GM19351 (cell line): Measurements from ENCODE around the gene KLHL36.
"Not testable (repeated sequence)": the region's sequence is repeated elsewhere in the genome, so short reads cannot be mapped to it uniquely, and the experiment has no call there.

Source experiments
- ATAC-seq: cut with Tn5 transposase; IDR thresholded peaks from one replicate; pipeline ENCODE4 v1.9.1; 2021; ENCODE audit warnings: mild to moderate bottlenecking, moderate library complexity; ENCODE audit not compliant: unreplicated experiment

KLHL36 gene

DNA sequence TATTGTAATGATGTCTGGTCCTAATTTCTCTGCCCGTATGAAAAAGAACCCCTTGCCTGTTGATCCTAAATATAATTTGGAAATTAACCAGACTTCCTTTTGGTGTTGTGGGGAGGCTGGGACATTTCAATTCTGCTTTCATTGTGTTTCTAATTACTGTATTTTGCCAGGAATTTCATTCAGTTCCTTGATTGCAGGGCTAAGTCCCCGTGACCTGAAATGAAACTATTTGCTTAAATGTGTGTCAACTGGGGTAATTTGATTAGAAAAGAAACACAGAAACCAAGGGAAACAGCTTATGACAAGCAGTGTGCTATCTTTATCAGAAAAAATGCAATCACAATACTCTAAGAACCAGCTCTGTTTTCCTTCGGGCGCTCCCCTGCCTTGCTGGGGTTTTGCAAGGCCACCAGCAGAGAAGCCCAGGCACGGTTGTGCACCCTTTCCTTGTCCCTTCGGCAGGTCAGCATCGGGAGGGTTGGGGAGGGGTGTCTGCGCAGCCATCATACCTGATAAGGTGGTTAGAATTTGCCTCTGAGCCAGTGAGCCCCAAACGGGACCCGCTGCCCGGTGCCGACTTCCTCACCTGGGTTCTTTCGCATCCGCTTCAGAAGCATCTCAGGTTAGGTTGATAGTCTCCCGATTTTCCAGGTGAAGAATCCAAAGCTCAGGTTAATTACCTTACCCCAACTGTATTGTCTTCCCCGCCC, 19.4 kb downstream of the KLHL36 start:
- ATAC-seq: no peak

DNA sequence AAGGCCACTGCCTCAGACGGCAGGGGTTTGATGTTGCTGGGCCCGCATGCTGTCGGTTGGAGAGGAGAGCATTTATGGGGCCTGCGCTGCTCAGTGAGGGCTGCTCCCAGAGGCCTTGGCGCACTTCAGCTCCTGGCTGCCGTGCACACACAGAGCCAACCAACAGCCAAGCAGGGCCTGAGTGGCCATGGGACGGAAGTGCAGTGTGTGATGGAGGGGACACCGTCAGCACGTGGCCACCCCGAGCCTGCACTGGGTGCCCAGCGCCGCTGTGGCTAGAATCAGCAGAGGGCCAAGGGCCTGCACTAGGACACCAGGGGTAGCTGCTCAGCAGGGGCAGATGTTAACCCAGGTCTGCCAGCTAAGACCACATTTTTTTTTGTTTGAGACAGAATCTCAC, 21.8 kb downstream of the KLHL36 start:
- no peak for ATAC-seq

DNA sequence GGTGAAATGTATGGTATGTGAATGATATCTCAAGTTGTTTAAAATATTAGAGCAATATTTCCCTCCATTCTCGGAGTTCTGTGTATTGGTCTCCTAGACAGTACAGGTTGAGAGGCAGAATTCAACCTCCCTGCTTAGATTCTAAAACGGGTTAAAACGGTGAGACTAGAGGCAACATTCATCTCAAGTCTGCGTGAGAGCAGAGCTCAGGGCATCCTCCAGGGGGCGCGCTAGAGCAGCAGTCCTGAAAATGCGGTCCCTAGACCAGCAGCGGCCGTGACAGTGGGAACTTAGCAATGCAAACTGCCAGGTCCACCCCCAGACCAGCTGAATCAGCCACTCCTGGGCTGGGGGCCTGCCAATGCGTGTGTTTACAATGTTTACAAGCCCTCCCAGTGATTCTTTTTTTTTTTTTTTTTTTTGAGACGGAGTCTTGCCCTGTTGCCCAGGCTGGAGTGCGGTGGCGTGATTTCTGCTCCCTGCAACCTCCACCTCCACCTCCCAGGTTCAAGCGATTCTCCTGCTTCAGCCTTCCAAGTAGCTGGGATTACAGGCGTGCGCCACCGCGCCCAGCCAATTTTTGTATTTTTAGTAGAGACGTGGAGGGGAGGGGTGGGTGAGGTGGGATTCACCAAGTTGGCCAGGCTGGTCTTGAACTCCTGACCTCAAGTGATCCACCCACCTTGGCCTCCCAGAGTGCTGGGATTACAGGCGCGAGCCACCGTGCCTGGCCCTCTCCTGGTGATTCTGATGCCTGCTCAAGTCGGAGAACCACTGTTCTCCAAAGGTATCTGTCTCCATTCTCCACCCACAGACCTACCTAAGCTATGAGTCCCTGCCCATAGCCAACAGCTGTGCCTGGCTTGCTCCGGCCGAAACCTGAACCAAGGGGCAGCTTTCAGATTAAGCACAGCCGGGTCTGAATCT, 24.2 kb downstream of the KLHL36 start:
- no peak for ATAC-seq

DNA sequence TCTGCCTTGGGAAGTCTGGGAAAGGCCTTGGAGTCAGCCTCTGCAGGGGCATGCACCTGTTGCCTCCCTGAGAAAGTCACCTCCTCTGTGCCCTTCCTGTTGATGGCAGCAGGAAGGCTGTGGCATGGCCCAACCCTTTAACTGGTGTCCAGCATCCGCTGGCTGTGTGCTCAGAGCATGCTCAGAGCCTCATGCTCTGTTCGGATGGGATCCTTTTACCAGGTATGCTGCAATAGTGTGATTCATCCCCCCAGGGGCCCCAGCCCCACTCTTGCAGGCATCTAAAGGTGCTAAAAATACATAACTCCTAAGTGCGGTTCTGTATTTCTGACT, 24.9 kb downstream of the KLHL36 start:
- ATAC-seq: no peak

DNA sequence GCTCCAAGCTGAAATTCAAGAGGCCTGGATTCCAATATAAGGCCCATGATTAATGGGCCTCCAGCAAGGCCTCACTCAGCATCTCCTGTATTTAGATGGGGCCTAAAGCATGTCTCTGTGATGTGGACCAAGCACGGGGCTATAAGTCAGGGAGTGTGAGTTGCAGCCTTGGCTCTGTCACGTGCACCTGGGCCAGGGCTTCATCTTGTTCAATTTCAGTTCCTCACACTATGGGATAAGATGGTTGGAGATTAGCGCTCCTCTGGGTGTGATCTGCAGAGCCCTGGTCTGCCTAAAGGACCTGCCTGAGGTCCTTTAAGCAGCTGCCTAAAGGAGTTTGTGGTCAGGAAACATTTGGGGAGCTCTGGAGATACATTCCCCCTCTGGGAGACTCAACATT, 25.2 kb downstream of the KLHL36 start:
- no peak for ATAC-seq

DNA sequence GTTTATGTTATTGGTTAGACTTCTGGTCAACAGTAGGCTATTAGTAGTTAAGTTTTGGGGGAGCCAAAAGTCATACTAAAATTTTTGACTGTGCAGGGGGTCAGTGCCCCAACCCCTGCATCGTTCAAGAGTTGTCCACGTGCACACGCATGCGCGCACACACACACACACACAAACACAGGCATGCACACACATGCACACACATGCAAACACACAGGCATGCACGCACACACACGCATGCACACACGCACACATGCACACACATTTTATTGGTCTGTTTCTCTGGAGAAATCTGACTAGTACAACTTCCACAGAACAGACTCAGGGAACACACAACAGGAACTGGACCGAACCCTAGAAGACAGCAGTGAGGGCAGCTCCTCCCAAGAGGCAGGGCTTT, 27.1 kb downstream of the KLHL36 start:
- no peak for ATAC-seq

DNA sequence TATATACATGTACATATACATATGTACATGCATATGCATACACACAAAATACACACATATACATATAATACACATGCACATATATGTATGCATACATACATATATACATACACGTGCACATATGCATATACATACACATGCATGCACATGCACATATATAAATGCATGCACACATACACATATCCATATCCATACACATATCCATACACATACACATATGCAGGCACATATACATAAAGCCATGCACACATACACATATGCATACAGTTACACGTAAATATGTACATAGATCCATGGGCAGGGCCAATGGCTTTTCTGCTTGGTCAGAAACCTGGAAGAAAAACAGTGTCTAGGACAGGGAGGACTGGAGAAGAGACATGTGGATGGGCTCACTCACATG, 27.6 kb downstream of the KLHL36 start:
- no peak for ATAC-seq

DNA sequence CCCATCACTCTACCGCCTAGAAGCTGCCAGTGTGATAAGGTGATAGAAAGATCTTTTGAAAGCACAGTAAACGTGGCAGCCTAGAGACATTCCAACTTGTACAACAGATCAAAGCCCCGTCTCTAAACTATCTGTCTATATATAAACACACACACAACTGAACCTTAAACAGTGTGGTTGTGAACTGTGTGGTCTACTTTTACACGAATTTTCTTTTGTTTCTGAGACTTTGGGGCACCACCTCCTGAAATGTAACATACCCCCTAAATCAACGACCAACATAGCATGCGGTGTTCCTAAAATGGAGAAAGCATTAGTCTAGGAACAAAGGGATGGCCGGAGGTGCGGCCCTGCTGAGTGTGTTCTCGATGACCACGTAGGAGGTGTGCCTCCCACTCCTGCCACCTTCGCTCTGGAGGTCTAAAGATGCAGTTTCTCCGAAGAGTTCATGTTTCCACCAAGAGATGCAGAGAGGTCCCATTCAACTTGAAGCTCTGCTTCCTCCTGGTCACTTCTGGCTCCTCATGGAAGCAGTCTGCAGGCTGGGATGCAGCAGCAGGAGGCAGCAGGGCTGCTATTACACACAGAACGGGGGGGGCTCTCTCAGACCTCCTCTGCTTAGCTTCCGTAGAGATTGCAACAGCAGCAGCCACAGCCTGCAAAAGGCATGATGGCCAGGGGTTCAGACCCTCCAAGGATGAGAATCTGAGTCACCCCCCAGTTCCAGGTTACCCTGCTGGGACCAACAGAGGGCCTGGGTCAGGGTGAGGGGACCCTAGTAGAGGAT, 28.9 kb downstream of the KLHL36 start:
- no peak for ATAC-seq

DNA sequence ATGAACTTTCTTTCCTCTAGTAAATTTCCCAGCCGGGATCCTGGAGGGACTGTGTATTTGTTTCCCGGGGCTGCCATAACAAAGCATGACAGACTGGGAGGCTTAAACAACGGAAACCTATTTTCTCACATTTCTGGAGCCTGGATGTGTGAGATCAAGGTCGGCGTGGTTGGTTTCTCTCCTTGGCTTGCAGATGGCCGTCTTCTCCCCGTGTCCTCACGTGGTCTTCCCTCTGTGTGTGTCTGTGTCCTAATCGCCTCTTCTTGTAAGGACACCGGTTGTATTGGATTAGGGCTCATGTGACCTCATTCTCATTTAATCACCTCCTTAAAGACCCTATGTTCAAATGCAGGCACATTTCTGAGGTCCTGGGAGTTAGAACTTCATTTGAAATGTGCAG, 29.5 kb downstream of the KLHL36 start:
- no peak for ATAC-seq

DNA sequence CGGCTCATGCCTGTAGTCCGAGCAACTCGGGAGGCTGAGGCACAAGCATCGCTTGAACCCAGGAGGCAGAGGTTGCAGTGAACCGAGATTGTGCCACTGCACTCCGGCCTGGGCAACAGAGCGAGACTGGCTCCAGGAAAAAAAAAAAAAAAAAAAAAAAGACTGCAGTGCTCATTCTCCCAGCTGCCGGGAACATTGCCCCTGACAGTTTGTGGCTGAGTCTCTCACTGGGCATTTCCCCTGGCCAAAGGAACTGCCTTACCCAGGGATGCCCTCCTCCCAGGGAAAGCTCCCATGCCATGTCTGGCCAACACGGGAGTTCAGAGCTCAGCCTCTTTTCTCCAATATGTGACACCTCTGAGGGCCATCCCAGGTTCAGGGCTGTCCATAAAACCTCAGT, 30.2 kb downstream of the KLHL36 start:
- no peak for ATAC-seq

DNA sequence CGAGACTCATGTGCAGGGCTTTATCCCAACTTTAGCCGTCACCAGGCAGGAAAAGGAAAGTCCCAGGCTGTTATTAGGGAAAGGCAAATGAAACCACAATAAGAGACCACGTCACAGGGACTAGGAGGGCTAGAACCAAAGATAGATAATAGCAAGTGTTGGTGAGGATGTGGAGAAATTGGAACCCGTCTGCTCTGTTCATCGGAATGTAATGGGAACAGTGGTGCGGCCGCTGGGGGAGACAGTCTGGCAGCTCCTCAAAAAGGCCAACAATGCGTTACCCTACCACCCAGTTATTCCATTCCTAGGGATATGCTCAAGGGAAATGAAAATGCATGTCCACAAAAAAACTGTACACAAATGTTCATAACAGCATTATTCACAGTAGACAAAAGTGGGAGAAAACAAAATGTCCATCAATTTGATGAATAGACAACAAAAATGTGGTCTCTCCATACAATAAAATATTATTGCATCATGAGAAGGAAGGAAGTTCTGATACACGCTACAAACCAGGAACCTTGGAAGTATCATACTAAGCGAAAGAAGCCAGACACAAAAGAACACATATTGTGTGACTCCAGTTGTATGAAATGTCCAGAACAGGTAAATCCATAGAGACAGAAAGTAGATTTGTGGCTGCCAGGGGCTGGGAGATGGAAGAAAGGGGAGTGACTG, 32.0 kb downstream of the KLHL36 start:
- ATAC-seq: no peak

DNA sequence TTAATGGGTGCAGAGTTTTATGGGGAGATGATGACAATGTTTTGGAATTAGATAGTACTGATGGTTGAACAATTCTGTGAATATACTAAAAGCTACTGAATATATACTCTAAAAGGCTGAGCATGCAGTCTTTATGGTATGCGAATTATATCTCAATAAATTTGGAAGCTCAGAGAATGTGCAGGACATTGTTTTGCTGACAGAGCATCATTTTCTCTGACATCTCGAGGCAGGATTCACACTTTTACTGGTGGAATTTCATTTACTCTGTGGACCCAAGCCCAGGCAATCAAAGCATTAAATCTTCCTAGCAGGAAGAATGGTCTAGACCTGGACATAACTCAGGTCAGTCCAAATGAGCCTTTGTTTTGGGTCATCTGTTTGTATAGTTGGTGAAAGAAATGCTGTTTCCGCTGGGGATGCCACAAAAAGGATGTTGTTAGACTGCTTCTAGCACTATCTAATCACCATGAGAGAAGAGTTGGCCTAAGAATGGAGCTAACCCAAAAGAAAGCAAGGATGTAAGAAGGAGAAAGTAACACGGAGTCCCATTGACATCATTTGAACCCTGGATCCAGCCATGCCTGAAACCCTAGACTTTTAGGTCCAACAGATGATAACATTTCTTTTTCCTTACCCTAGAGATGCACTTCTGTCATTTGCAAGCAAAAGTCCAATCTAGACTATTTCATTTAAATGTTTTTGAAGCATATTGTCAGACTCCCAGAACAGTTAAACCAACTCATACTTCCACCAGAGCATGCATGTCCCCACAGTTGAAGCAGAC, 32.7 kb downstream of the KLHL36 start:
- ATAC-seq: no peak

DNA sequence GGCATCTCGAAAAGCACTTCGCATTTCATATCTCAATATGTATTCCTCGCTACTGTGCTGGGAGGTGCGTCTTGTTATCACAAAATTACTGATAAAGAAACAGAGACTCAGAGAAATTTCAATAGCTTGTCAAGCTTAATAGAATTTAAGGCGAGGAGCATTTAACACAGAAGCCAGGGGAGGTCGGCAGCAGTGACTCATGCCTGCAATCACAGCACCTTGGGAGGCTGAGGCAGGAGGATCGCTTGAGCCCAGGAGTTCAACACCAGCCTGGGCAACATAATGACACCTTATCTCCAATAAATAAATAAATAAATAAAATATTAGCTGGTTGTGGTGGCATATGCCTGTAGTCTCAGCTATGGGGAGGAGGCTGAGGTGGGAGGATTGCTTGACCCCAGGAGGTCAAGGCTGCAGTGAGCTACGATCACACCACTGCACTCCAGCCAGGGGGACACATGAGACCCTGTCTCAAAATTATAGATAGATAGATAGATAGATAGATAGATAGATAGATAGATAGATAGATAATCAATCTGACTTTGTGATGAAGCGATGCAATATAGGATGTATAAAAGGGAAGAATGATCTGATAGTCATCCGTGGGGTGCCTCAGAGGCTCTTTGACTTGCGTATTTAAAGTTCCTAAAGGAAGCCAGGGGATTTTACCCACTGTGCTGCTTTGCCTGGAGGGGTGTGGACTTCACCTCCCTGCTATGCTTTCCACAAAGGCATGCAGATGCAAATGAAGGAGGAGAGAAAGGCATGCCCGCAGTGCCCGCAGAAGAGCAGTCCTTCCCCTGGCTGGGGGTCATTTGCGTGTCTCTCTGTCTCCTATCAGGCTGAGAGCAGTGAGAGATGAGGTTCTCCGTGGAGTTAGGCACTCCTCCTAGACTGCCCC, 35.6 kb downstream of the KLHL36 start:
- no peak for ATAC-seq

DNA sequence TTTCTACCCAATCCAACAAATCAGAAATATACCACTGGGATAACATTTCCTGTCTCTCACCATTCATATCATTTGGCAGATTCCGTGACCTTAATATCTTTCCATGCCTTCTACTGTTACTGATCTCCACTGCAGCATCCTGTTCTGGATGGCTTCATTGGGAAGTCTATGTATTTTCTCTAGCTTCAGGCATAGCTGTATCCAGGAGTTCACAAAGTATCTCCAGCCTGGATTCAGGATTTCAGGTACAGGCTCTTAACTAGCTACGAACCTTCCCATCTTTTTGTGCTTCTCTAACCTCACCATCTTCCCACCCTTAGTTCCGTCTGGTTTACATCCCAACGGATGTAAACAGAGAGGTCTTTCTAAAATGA, 36.3 kb downstream of the KLHL36 start:
- no peak for ATAC-seq

DNA sequence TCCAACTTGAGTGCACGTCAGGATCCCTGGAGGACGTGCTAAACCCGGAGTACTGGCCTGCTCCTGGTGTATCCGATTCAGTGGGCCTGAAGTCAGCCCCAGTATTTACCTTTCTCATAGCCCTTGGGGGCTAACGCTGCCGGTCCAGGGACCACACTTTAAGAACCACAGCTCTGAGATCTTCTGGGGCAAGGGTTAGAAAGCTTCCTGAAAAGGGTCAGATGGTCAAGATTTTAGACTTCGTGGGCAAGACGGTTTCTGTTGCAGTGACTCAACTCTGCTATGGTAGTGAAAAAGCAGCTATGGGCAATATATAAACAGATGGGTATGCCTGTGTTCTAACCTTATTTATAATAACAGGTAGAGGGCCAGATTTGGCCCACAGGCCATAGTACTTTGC, 36.9 kb downstream of the KLHL36 start:
- ATAC-seq: no peak

DNA sequence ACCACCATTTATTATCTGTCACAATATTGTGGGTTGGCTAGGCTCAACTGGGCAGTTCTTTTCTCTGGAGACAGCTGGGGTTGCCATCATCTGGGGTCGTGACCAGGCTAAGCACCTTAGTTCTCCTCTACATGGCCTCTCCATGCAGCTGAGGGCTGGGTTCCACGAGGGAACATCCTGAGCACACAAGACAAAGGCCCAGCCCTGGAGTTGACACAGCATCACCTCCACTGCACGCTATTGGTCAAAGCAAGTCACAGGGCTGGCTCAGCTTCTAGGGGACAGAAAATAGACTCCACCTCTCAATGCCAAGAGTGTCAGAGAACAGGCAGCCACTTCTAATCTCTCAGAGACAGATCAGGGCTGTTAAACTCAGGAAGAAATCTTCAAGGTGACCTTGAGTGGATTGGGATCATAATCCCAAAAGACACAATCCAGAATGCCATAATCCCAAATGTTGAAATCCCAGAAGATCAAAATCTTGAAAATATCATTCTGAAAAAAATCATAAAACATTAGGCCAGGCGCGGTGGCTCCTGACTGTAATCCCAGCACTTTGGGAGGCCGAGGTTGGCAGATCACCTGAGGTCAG, 38.5 kb downstream of the KLHL36 start:
- no peak for ATAC-seq

DNA sequence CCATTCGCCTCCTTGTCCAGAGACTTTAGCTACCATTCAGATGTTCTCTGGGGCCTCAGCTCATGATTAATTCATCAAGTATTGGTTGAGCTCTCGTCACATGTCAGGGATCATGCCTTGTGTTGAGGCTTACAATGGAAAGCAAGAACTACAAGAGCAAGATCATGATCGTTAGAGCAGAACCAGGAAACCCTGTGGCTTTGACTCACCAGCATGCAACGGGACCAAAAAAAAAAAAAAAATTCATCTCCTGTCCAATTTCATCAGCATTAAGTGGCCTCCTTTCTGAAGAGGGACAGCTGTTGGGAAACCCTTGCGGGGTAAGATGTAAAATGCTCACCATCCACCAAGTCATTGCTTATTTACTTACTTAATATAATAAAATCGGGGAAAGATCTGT, 39.4 kb downstream of the KLHL36 start:
- ATAC-seq: peak; percentile 74

DNA sequence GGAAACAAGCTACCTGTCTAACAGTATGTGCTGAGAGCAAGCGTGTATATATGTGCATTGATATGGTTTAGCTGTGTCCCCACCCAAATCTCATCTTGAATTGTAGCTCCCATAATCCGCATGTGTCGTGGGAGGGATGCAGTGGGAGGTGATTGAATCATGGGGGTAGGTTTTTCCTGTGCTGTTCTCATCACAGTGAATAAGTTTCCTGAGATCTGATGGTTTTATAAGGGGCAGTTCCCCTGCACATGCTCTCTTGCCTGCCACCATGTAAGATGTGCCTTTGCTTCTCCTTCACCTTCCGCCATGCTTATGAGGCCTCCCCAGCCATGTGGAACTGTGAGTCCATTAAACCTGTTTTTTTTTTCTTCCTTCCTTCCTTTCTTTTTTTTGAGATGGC, 39.9 kb downstream of the KLHL36 start:
- not testable (repeated sequence) for ATAC-seq

DNA sequence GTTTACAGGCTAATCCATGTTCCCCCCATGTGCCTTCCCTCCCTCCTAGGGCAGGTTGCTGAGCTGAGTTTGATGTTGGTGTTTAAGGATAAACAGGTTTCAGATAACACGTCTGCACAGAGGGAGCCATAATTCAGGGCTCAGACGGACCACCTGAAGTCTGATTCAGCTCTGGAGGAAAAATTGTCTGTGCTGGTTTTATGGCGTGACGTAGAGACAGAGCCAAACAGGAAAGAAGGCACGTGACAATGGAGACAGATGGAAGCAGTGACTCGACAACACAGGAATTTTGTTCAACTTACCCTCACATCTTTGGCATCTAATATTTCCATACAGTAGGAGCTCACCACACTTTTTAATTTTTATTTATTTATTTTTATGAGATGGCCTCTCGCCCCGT, 40.8 kb downstream of the KLHL36 start:
- no peak for ATAC-seq
